Vagina (tissue), 2 donors: ENCODE results near the gene STK32B. TPM values are rescaled to one million over a fixed set of nuclear protein-coding genes. Genes with fewer than 3 reads are reported as not detected.

Experiments
- DNase-seq, 2 donors: peaks; one replicate each; pipeline ENCODE4 v3.0.0-alpha.2; 2017; ENCODE audit errors: extremely low spot score in 2 of 2
- H3K27ac ChIP-seq: fragments of 200-600 bp; sonication (generic); one replicate; pipeline ENCODE4 v1.5.1; 2019
- H3K27me3 ChIP-seq: fragments of 200-600 bp; sonication (generic); one replicate; pipeline ENCODE4 v1.5.1; 2019
- H3K36me3 ChIP-seq, 2 donors: fragments of 200-600 bp; sonication (generic); one replicate each; pipeline ENCODE4 v1.5.1; 2017 to 2019
- H3K4me1 ChIP-seq: fragments of 200-600 bp; sonication (generic); one replicate; pipeline ENCODE4 v1.5.1; 2019
- H3K4me3 ChIP-seq, 2 donors: fragments of 200-600 bp; sonication (generic); 1 replicate in 1 of 2; 2 replicates in 1 of 2; pipeline ENCODE4 v1.5.1; 2016 to 2019
- H3K9me3 ChIP-seq: fragments of 200-600 bp; sonication (generic); one replicate; pipeline ENCODE4 v1.5.1; 2019
- CTCF ChIP-seq, 3 experiments: fragments of 450-650 bp in 2 of 3; fragments of 200-600 bp in 1 of 3; sonication (generic) in 1 of 3; IDR thresholded peaks; one replicate each; pipeline ENCODE4 v1.5.1; 2017 to 2019; ENCODE audit warnings: antibody characterized with exemption in 3 of 3, mild to moderate bottlenecking in 2 of 3, moderate library complexity in 2 of 3
- POLR2A ChIP-seq, 2 donors: fragments of 450-650 bp; IDR thresholded peaks; one replicate each; pipeline ENCODE4 v1.6.1; 2017; ENCODE audit warnings: antibody characterized with exemption in 2 of 2, mild to moderate bottlenecking in 2 of 2, moderate library complexity in 2 of 2
- POLR2AphosphoS5 ChIP-seq, 2 donors: sonication (generic); formaldehyde crosslinking; IDR thresholded peaks; one replicate each; pipeline ENCODE4 v1.9.0; 2017; ENCODE audit warnings: antibody characterized with exemption in 2 of 2, mild to moderate bottlenecking in 2 of 2, low read depth in 1 of 2; ENCODE audit not compliant: insufficient read depth in 1 of 2
- intact Hi-C: fragments of 100-400 bp; cut with DNase I; formaldehyde crosslinking; loops from one replicate; pipeline ENCODE4 v1.15.1; 2023
- total RNA-seq: library from RNA; depleted of rRNA; stranded (reverse); fragments of >200 nt; gene quantifications from one replicate; pipeline ENCODE4 v1.2.3, GENCODE V29; 2016

Gene STK32B
- total RNA-seq, 1 donor from 2014 or later = 6.4 TPM

DNA sequence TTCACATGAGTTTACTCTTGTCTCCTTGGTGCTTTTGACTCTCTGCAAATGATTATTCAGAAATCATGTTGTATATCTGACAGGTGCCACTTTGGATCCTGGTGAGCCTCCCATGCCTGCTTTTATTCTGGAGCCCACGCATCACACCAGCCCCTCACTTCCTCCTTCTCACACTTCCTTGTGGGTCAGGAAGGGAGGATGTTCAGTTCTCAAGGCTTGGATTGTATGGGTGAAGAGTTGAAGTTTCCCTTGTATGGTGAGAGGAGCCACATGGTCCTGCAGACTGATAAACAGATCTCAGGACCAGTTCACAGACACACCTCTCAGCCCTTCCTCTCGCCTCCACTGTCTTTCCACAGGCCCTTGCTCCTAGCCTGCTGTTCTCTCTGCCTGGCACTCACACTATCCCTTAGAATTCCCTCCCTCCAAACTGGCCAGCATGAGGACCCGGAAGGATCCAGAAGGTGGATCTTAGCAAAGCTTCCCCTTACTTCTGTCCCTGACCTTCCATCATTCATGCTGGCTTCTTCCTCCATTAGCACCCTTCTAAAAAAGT, 92.1 kb downstream of the STK32B start:
- TF ChIP-seq POLR2AphosphoS5 (IDR thresholded peaks at IDR 0.05; ENCODE audit: insufficient read depth in 1 of 2, low read depth in 1 of 2) (no peak), CTCF (IDR thresholded peaks at IDR 0.05) (no peak), POLR2A (IDR thresholded peaks at IDR 0.05) (no peak)
- H3K27me3 ChIP-seq = no peaks in the 10 kb centered on the region
- H3K9me3 ChIP-seq = no peaks in the 10 kb centered on the region
- no peaks in the 10 kb centered on the region for H3K4me1 ChIP-seq
- H3K27ac ChIP-seq = no peak overlapping the region
- H3K36me3 ChIP-seq = no peaks in the 10 kb centered on the region
- intact Hi-C loops = loop anchor here (10.0 kb wide), 1 partner anchor 159 kb away; no protein-coding TSS in a partner anchor
- no peak overlapping the region for H3K4me3 ChIP-seq
- peak; percentile 75 to 82 for DNase-seq

DNA sequence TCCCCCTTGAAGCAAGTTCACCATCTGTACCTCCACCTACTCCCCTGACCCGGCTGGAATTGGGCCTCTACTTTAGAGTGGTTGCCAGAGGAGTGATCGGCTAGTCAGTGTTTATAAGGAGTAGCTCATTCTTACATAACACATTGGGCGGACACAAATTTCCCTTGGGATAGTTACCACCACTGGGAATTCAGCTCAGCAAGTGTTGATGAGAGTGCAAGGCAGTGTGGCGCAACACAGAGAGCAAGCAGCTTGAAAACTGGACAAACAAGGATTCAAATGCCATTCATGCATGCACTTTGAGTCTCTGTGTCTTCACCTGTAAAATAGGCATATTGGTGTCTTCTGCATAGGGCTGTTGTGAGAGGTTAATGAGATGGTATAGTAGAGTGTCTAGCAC, 92.7 kb downstream of the STK32B start:
- H3K36me3 ChIP-seq = no peaks in the 10 kb centered on the region
- H3K4me3 ChIP-seq = no peak overlapping the region
- intact Hi-C loops = loop anchor here (10.0 kb wide), 1 partner anchor 159 kb away; no protein-coding TSS in a partner anchor
- peak; percentile 34 to 67 for DNase-seq
- TF ChIP-seq CTCF (IDR thresholded peaks at IDR 0.05) = no peak
- TF ChIP-seq POLR2AphosphoS5 (IDR thresholded peaks at IDR 0.05; ENCODE audit: insufficient read depth in 1 of 2, low read depth in 1 of 2) = no peak
- TF ChIP-seq POLR2A (IDR thresholded peaks at IDR 0.05) = no peak
- no peaks in the 10 kb centered on the region for H3K4me1 ChIP-seq
- H3K27me3 ChIP-seq = no peaks in the 10 kb centered on the region
- H3K9me3 ChIP-seq = no peaks in the 10 kb centered on the region
- no peak overlapping the region for H3K27ac ChIP-seq

- intact Hi-C loops = loop anchor here (10.0 kb wide), 1 partner anchor 160 kb away; no protein-coding TSS in a partner anchor
- no peak for TF ChIP-seq CTCF (IDR thresholded peaks at IDR 0.05)
- no peak for TF ChIP-seq POLR2AphosphoS5 (IDR thresholded peaks at IDR 0.05; ENCODE audit: insufficient read depth in 1 of 2, low read depth in 1 of 2)
- TF ChIP-seq POLR2A (IDR thresholded peaks at IDR 0.05) = no peak
- Histone ChIP-seq H3K27me3 (no peaks in the 10 kb centered on the region), H3K36me3 (no peaks in the 10 kb centered on the region), H3K4me3 (no peak overlapping the region), H3K9me3 (no peaks in the 10 kb centered on the region), H3K4me1 (no peaks in the 10 kb centered on the region), H3K27ac (no peak overlapping the region)
- peak; percentile 46 to 56 for DNase-seq
Observed at GRCh38 chr4:5144384-5144783, 93.1 kb downstream of the STK32B start.

DNA sequence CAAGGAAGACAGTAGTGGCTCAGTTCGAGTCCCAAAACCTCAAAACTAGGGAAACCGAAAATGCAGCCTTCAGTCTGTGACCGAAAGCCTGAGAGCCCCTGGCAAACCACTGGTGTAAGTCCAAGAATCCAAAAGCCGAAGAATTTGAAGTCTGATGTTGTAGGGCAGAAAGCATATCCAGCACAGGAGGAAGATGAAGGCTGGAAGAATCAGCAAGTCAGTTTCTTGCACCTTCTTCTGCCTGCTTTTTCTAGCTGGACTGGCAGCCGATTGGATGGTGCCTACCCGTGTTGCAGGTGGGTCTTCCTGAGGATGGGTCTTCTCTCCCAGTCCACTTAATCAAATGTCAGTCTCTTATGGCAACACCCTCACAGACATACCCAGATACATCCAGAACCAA, 95.0 kb downstream of the STK32B start:
- H3K4me1 ChIP-seq = no peaks in the 10 kb centered on the region
- H3K9me3 ChIP-seq = no peaks in the 10 kb centered on the region
- H3K36me3 ChIP-seq = no peaks in the 10 kb centered on the region
- DNase-seq = peak; percentile 52 to 67
- no peak overlapping the region for H3K4me3 ChIP-seq
- H3K27ac ChIP-seq = no peak overlapping the region
- H3K27me3 ChIP-seq = no peaks in the 10 kb centered on the region
- intact Hi-C loops = loop anchor here (10.0 kb wide), 1 partner anchor 161 kb away; no protein-coding TSS in a partner anchor
- no peak for TF ChIP-seq POLR2AphosphoS5 (IDR thresholded peaks at IDR 0.05; ENCODE audit: insufficient read depth in 1 of 2, low read depth in 1 of 2)
- no peak for TF ChIP-seq POLR2A (IDR thresholded peaks at IDR 0.05)
- TF ChIP-seq CTCF (IDR thresholded peaks at IDR 0.05) = no peak

DNA sequence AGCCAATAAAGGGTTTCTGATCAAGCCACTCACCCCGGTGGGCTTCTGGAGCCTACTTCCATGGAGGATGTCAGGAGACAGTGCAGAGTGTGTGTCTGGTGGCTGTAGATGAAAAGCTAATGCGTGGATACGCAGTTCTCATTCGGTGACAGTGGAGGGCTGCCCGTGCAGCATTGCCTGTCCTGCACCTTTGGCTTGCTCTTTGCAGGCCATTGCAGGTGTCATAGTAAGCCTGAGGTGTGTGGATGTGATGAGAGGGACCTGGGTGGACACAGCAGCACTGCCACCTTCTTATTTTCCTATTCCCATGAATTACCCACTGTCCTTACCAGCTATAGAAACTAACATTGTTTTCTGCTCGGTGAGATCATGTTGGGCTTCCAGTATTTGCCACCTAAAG, 101.2 kb downstream of the STK32B start:
- no peaks in the 10 kb centered on the region for H3K36me3 ChIP-seq
- DNase-seq = peak; percentile 40 to 52
- no peaks in the 10 kb centered on the region for H3K4me1 ChIP-seq
- no peaks in the 10 kb centered on the region for H3K27me3 ChIP-seq
- intact Hi-C loops = no loop called here
- no peak for TF ChIP-seq POLR2AphosphoS5 (IDR thresholded peaks at IDR 0.05; ENCODE audit: insufficient read depth in 1 of 2, low read depth in 1 of 2)
- TF ChIP-seq CTCF (IDR thresholded peaks at IDR 0.05) = no peak
- TF ChIP-seq POLR2A (IDR thresholded peaks at IDR 0.05) = no peak
- H3K9me3 ChIP-seq = no peaks in the 10 kb centered on the region
- no peak overlapping the region for H3K4me3 ChIP-seq
- H3K27ac ChIP-seq = no peak overlapping the region
